GM18868 (cell line): ENCODE measurements around the gene CACNA2D4.
A peak's percentile ranks its signal among the peaks of the same experiment; 100 is the strongest.

Experiments used
- ATAC-seq: cut with Tn5 transposase; IDR thresholded peaks from one replicate; pipeline ENCODE4 v1.9.1; 2021; ENCODE audit warnings: mild to moderate bottlenecking, moderate library complexity; ENCODE audit not compliant: unreplicated experiment

Gene CACNA2D4

GRCh38 chr12:1935242-1935641 is 16.8 kb upstream of the CACNA2D4 start:
- no peak for ATAC-seq

- no peak for ATAC-seq
Observed at GRCh38 chr12:1934831-1935230, 16.4 kb upstream of the CACNA2D4 start.

GRCh38 chr12:1934068-1934467 is 15.6 kb upstream of the CACNA2D4 start:
- ATAC-seq = no peak

- ATAC-seq = peak; percentile 74
Observed at GRCh38 chr12:1933342-1934051, 15.0 kb upstream of the CACNA2D4 start.

GRCh38 chr12:1932264-1932777 is 13.9 kb upstream of the CACNA2D4 start:
- ATAC-seq = no peak

- ATAC-seq = no peak
Observed at GRCh38 chr12:1931642-1932041, 13.2 kb upstream of the CACNA2D4 start.

- no peak for ATAC-seq
Observed at GRCh38 chr12:1930803-1931597, 12.5 kb upstream of the CACNA2D4 start.

- no peak for ATAC-seq
Observed at GRCh38 chr12:1929985-1930802, 11.7 kb upstream of the CACNA2D4 start.

GRCh38 chr12:1929241-1929984 is 11.0 kb upstream of the CACNA2D4 start:
- no peak for ATAC-seq

- no peak for ATAC-seq
Observed at GRCh38 chr12:1928439-1929121, 10.1 kb upstream of the CACNA2D4 start.

GRCh38 chr12:1927751-1928351 is 9.4 kb upstream of the CACNA2D4 start:
- ATAC-seq = no peak

- no peak for ATAC-seq
Observed at GRCh38 chr12:1927051-1927680, 8.7 kb upstream of the CACNA2D4 start.

- no peak for ATAC-seq
Observed at GRCh38 chr12:1926251-1926657, 7.8 kb upstream of the CACNA2D4 start.

- ATAC-seq = no peak
Observed at GRCh38 chr12:1925684-1926006, 7.2 kb upstream of the CACNA2D4 start.

GRCh38 chr12:1924996-1925683 is 6.7 kb upstream of the CACNA2D4 start:
- ATAC-seq = no peak

GRCh38 chr12:1922985-1923384 is 4.5 kb upstream of the CACNA2D4 start:
- ATAC-seq = no peak

GRCh38 chr12:1922075-1922709 is 3.7 kb upstream of the CACNA2D4 start:
- ATAC-seq = no peak

GRCh38 chr12:1920971-1921370 is 2.5 kb upstream of the CACNA2D4 start:
- ATAC-seq = no peak
